ENCODE results near the gene CCL11. TPM values are rescaled to one million over a fixed set of nuclear protein-coding genes. Genes with fewer than 3 reads are reported as not detected.

Gene CCL11
- total RNA-seq, 1 donor from 2014 or later: not detected

DNA sequence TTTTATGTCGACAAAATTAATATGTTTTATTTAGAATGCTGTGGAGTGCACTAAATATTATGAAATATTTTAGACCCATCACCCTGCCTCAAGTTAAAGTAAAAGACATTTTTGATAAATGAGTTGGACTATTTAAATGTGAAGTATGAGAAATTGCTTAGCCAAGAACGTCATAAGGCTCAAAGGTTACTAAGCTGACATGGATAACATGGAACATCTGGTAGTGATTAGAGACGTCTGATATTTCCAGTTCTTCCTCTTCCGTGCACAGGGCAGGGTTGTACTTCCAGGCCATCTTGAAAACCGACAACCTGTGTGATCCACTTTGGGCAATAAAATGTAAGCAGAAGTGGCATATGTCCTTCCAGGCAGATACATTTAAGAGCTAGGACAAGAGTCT, 26.5 kb downstream of the CCL11 start:
- Mint-ChIP-seq H3K36me3 (ENCODE audit: low read depth, unreplicated experiment) (no peaks in the 10 kb centered on the region), H3K9me3 (ENCODE audit: unreplicated experiment) (no peaks in the 10 kb centered on the region), H3K27me3 (ENCODE audit: unreplicated experiment) (no peaks in the 10 kb centered on the region), H3K4me1 (ENCODE audit: unreplicated experiment) (no peaks in the 10 kb centered on the region), H3K4me3 (ENCODE audit: unreplicated experiment) (no peak overlapping the region), H3K27ac (ENCODE audit: unreplicated experiment) (no peak overlapping the region)
- DNase-seq (ENCODE audit: low spot score): no peak
- TF ChIP-seq, protein P1, sequence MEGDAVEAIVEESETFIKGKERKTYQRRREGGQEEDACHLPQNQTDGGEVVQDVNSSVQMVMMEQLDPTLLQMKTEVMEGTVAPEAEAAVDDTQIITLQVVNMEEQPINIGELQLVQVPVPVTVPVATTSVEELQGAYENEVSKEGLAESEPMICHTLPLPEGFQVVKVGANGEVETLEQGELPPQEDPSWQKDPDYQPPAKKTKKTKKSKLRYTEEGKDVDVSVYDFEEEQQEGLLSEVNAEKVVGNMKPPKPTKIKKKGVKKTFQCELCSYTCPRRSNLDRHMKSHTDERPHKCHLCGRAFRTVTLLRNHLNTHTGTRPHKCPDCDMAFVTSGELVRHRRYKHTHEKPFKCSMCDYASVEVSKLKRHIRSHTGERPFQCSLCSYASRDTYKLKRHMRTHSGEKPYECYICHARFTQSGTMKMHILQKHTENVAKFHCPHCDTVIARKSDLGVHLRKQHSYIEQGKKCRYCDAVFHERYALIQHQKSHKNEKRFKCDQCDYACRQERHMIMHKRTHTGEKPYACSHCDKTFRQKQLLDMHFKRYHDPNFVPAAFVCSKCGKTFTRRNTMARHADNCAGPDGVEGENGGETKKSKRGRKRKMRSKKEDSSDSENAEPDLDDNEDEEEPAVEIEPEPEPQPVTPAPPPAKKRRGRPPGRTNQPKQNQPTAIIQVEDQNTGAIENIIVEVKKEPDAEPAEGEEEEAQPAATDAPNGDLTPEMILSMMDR (IDR thresholded peaks at IDR 0.05; ENCODE audit: unreplicated experiment): no peak

DNA sequence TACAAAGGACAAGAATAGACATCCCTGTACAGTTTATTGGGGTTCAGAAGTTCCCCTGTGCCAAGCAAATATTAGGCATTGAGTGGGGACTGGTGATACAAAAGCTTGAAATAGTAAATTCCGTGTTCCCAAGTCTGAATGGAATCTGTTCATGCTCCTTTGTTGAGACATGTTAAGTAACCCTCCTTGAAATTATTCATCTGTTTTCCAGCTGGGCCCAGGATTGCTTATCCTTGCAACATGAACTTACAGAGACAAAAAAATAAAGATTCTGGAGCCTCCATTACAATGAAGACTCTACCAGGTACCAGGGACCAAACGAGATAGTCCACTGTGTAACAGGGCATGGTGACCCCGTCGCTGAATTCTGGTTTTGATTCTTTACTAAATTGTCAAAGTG, 27.6 kb downstream of the CCL11 start:
- no peaks in the 10 kb centered on the region for H3K27me3 Mint-ChIP-seq (ENCODE audit: unreplicated experiment)
- no peaks in the 10 kb centered on the region for H3K9me3 Mint-ChIP-seq (ENCODE audit: unreplicated experiment)
- no peak overlapping the region for H3K27ac Mint-ChIP-seq (ENCODE audit: unreplicated experiment)
- no peaks in the 10 kb centered on the region for H3K4me1 Mint-ChIP-seq (ENCODE audit: unreplicated experiment)
- H3K36me3 Mint-ChIP-seq (ENCODE audit: low read depth, unreplicated experiment): no peaks in the 10 kb centered on the region
- H3K4me3 Mint-ChIP-seq (ENCODE audit: unreplicated experiment): no peak overlapping the region
- no peak for DNase-seq (ENCODE audit: low spot score)
- TF ChIP-seq, protein P1 (IDR thresholded peaks at IDR 0.05; ENCODE audit: unreplicated experiment): no peak

DNA sequence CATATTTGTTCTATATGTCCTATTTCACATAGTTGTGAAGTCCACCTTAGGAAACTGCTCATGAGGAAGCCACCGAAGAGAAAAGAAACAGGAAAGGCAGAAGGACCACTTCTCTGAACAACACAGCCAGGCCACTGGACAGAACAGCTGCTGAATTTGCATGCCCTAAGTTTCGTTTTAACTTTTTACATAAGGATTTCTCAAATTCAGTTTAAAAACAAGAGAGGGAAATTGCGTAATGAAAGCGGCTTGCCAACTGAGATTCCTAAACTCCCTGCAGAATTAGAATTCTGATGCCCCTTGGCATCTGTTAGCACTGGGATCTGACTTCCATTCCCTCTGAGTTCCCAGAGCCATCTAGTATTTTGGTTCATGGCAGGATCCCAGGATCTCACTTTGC, 28.7 kb downstream of the CCL11 start:
- no peak overlapping the region for H3K4me3 Mint-ChIP-seq (ENCODE audit: unreplicated experiment)
- DNase-seq (ENCODE audit: low spot score): no peak
- no peak overlapping the region for H3K27ac Mint-ChIP-seq (ENCODE audit: unreplicated experiment)
- no peaks in the 10 kb centered on the region for H3K27me3 Mint-ChIP-seq (ENCODE audit: unreplicated experiment)
- TF ChIP-seq, protein P1 (IDR thresholded peaks at IDR 0.05; ENCODE audit: unreplicated experiment): no peak
- no peaks in the 10 kb centered on the region for H3K36me3 Mint-ChIP-seq (ENCODE audit: low read depth, unreplicated experiment)
- no peaks in the 10 kb centered on the region for H3K9me3 Mint-ChIP-seq (ENCODE audit: unreplicated experiment)
- no peaks in the 10 kb centered on the region for H3K4me1 Mint-ChIP-seq (ENCODE audit: unreplicated experiment)

DNA sequence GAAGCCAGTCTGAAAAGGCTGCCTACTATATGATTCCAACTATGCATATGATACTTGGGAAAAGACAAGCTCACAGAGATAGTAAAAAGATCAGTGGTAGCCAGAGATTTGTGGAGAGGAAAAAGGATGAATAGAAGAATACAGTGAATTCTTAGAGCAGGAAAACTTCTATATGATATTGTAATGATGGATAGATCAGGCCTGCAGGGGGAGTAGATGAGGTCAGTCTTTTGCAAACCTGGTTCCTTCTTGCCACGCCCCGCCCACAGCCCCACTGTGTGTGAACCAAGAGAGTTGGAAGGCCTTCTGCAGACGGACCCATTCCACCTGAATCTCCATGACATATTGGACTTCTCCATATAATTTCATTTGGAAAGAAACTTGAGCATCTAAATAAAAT, 32.9 kb downstream of the CCL11 start:
- Mint-ChIP-seq H3K27ac (ENCODE audit: unreplicated experiment) (no peak overlapping the region), H3K36me3 (ENCODE audit: low read depth, unreplicated experiment) (no peaks in the 10 kb centered on the region), H3K27me3 (ENCODE audit: unreplicated experiment) (no peaks in the 10 kb centered on the region), H3K4me3 (ENCODE audit: unreplicated experiment) (no peak overlapping the region), H3K9me3 (ENCODE audit: unreplicated experiment) (no peaks in the 10 kb centered on the region), H3K4me1 (ENCODE audit: unreplicated experiment) (no peaks in the 10 kb centered on the region)
- TF ChIP-seq, protein P1 (IDR thresholded peaks at IDR 0.05; ENCODE audit: unreplicated experiment): no peak
- no peak for DNase-seq (ENCODE audit: low spot score)

DNA sequence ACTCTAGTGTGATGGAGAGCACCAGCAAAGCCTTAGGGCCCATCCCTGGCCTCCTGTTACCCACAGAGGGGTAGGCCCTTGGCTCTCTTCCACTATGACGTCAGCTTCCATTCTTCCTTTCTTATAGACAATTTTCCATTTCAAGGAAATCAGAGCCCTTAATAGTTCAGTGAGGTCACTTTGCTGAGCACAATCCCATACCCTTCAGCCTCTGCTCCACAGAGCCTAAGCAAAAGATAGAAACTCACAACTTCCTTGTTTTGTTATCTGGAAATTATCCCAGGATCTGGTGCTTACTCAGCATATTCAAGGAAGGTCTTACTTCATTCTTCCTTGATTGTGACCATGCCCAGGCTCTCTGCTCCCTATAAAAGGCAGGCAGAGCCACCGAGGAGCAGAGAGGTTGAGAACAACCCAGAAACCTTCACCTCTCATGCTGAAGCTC, 33.5 kb downstream of the CCL11 start, which contains the start of gene CCL8:
Gene CCL8 (plus strand): TSS at position 397 of the 445 bp plus-strand sequence. CDS start 67 bp downstream, outside the sequence.
- Mint-ChIP-seq H3K36me3 (ENCODE audit: low read depth, unreplicated experiment) (no peaks in the 10 kb centered on the region), H3K27ac (ENCODE audit: unreplicated experiment) (no peak within 1 kb of the TSS), H3K4me1 (ENCODE audit: unreplicated experiment) (no peaks in the 10 kb centered on the region), H3K4me3 (ENCODE audit: unreplicated experiment) (no peak within 1 kb of the TSS), H3K9me3 (ENCODE audit: unreplicated experiment) (no peaks in the 10 kb centered on the region), H3K27me3 (ENCODE audit: unreplicated experiment) (no peaks in the 10 kb centered on the region)
- DNase-seq (ENCODE audit: low spot score): no peak
- TF ChIP-seq, protein P1 (IDR thresholded peaks at IDR 0.05; ENCODE audit: unreplicated experiment): no peak

Data from endothelial cell (in vitro differentiated cells).